TTC549 (cell line): ENCODE measurements around the gene PARP11.

ENCODE experiments used
- FAIRE-seq: peaks from 2 replicates; lab custom pipeline; 2012; peaks lifted over from hg19 to GRCh38; lab: Jason Lieb, UNC

Gene PARP11, protein sequence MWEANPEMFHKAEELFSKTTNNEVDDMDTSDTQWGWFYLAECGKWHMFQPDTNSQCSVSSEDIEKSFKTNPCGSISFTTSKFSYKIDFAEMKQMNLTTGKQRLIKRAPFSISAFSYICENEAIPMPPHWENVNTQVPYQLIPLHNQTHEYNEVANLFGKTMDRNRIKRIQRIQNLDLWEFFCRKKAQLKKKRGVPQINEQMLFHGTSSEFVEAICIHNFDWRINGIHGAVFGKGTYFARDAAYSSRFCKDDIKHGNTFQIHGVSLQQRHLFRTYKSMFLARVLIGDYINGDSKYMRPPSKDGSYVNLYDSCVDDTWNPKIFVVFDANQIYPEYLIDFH

DNA sequence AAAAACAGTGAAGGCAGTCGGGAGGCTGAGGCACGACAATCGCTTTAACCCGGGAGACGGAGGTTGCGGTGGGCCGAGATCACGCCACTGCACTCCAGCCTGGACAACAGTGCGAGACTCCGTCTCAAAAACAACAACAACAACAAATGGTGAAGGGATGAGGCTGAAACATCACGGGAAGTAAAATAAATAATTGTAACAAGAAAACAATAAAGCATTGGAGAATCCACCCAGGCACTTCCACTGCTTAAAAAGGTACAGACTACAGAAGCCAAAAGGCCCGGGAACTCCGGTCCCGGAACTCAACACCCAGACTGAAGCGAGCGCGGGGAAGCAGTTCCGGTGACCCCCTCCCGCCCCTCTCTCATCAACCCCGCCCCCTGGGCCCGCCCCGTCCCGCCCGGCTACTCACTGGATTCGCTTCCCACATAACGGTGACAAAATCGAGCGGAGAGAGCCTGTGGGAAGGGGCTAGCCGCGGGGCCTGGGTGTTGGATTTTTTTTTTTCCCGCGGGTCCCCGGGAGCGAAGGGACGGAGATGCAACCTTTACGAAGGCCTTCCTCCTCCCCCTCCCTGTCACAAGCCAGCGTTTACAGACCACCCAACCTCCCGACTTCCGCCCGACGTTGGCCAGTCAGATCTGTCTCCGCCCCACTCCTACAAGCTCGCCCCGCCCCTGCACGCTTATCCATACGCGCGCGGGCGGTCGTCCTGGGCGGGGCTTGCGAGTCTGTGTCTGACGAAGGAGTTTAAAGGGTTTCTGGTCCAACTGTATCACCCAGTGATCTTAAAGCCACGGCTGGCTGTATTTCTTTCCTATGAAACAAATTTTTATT, at the start of gene PARP11:
Gene PARP11 (minus strand): TSS at position 600 of the 837 bp plus-strand sequence. CDS start 170 bp downstream, at position 430.
- peak; percentile 88 for FAIRE-seq

DNA sequence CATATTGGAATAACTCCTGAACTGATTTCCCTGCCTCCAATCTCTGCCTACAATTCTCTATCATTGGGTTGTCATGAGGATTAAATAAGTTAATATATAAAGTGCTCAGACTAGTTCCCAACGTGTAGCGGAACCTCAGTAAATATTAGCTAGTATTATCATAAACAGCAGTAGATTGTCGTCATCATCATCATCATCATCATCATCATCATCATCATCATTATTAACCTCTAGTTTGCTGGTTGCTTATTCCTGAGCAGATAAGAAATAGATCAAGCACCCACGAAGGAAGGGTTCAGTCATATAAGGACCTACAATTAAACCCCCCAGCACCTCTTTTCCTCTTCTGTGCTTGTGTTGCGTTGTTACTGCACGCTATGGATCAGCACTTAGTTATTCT, 48.8 kb upstream of the PARP11 start:
- FAIRE-seq = no peak

DNA sequence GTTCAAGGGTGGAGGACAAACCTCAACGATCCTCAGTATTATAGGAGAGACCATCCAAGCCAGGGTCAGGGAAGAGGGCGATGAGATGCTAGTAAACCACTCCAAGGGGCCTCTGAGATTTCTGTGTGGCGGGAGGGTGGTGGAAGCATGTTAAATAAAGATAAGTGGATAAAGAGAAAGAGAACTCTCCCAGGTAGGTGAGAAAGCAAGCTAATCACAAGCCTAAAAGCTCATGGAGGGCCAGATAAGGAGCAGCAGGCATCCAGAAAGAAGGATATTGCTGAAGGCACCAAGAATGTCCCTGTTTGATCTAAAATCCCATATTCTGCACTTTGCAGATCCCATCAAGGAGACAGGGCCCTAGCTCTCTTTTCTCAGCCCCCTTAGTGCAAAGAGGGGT, 48.3 kb upstream of the PARP11 start:
- FAIRE-seq = no peak

DNA sequence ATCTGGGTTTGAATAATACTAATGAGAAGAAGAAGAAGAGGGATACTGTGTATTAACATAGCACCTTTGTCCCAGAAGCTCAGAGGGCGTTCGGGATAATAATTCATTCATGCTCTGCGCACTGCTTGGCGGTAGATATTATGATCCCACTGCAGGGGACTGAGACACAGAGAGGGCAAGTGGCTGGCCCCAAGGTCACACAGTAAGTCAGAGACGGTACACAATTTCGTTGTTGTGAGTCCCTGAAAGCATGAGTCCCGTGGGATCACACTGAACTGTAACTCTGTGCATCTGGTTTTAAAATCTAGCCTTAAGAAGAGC, 47.9 kb upstream of the PARP11 start:
- FAIRE-seq = no peak

DNA sequence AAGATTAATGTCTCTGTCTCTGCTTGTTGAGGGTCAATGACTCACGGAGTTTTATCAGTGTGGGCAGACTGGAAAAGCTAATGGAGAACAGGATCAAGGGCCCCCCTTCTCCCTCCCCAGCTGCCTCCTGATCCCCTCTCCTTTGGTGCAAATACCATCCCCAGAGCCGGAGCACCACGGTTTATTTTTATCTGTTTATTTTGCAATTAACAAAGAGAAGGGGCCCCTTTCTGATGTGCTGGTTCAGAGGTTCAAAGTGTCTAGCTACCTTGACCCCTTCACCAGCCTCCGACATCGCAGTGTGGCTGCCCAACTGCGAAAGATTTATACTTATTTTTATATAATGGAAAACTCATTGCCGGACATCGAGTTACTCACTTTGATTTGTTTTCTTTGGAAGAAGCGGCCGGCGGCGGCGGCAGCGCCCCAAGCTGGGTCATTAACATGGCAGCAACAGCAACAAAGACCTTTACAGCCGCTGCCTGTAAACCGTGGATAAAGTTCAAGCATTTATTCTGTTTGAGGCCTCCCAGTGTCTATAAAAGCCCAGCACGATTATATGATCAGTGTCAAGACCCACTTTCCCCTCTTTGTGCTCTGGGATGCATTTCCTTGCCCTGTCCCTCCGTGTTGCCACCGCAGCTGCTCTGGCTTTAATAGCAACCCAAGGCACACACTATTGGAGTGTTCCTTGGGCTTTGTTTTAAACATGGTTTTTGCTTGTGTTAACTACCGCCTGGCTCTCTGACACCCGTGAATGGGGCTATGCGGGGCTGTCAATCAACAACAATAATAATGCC, 47.4 kb upstream of the PARP11 start:
- no peak for FAIRE-seq

DNA sequence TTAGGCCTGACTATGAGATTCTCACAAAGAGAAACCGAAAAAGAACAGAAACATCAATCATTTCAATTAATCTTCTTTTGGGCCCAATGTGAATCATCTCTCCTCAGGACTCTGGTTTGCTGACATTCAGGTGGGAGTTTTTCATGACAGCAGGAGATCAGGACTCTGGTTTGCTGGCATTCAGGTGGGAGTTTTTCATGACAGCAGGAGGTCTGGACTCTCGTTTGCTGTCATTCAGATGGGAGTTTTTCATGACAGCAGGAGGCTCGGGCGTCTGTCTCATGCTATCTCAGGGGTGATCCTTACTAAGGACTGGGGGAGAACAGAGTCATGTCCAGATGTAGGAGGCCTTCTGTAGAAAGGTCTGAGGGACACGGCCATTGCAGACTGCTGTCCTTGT, 40.1 kb upstream of the PARP11 start:
- FAIRE-seq = no peak

DNA sequence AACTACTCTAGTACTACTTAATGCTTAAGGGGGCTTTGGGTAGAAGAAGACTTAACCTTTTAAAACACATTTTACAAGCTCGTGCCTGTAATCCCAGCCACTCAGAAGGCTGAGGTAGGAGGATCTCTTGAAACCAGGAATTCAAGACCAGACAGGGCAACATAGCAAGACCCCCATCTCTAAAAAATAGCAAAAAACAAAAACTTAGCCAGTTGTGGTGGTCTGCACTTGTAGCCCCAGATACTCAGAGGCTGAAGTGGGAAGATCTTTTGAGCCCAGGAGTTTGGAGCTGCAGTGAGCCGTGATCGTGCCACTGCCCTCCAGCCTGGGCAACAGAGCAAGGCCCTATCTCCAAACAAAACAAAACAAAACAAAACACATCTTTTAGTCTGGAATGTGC, 39.7 kb upstream of the PARP11 start:
- FAIRE-seq = no peak

DNA sequence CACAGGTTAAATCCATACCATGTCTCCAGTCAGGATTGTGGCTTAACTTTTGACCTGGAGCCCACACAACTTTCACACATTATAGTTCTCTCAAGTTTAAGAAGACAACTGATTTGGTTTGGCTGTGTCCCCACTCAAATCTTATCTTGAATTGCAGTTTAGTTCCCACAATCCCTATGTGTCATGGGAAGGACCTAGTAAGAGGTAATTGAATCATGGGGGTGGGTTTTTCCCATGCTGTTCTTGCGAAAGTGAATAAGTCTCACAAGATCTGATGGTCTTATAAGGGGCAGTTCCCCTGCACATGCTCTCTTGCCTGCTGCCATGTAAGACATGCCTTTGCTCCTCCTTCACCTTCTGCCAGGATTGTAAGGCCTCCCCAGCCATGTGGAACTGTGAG, 38.2 kb upstream of the PARP11 start:
- FAIRE-seq = no peak

DNA sequence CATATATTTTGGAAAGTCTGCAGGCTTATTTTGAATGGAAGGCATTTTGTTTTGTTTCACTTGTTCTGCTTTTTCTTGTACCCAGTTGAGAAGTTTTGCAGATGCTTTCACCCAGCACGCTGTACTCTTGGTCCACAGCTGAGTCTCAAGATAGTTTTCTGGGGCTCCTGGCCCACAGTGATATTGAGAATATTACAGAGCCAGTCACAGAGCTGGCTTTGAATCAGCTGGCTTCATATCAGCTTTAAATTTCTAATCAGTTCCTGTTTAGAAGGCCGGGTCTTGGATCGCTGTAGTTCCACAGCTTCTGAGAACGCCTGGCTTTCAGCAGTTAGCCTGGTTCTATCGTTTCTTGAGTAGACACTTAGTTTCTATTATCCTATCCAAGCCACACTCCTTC, 32.5 kb upstream of the PARP11 start:
- FAIRE-seq = no peak

DNA sequence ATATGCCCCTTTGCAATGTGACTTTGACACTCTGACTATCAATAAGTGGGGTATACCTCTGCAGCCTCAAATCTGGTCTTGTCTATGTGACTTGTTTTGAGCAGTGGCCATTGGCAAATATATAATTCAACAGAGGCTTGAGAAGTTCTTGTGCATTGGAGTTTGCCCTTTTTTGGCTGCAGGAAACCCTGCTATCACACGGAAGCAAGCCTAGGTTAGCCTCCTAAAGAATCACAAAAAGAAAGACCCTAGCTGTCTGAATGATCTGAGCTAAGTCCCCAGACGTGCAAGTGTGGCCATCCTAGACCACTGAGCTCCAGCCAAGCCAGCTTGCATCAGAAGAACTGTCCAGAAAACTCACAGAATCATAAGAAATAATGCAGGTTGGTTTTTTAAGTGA, 31.8 kb upstream of the PARP11 start:
- FAIRE-seq = no peak

DNA sequence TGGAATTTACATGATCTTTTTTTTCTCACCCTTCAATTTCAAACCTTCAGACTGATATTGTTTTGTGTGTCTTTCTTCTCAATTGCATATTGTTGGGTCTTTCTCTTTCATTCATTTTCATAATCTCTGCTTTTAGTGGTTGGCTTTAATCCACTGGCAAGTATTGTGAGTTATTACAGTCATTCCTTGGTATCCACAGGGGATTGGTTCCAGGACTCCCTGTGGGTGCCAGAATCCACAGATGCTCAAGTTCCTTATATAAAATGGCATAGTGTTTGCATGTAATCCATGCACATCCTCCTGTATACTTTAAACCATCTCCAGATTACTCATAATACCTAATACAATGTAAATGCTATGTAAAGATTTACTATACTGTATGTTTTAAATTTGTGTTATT, 29.7 kb upstream of the PARP11 start:
- no peak for FAIRE-seq

DNA sequence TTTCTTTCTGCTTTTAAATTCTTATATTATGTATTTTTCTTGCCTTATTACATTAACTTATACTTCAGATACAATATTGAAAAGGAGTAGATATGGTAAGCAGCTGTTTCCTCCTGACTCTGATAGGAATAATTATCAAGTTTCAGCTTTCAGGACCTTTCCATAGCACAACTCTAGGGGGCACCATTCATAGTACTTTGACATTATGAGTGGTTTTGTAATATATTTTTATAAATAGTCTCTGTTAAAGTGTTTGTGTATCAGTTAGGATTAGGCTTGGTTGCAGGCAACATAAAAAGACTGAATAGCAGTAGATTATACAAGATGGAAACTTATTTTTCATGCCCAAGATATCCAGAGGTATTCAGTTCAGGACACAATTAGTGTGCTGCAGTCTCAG, 27.9 kb upstream of the PARP11 start:
- no peak for FAIRE-seq

DNA sequence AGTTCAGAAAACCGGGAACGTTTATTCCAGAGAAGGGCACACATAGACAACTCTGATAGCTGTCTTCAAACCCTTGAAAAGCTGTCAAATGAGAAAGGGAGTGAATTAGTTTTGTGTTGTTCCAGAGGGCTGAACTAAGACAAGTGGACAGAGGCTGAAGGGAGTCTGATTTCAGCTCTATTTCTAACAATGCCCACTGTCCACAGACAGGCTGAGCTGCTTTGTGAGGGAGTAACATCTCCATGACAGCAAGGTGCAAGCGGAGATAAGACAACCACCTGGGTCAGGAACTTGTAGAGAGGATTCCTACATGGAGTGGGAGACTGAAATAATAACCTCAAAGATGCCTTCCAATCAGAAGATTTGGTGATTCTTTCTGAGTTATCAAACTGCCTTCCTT, 25.6 kb upstream of the PARP11 start:
- FAIRE-seq = no peak

DNA sequence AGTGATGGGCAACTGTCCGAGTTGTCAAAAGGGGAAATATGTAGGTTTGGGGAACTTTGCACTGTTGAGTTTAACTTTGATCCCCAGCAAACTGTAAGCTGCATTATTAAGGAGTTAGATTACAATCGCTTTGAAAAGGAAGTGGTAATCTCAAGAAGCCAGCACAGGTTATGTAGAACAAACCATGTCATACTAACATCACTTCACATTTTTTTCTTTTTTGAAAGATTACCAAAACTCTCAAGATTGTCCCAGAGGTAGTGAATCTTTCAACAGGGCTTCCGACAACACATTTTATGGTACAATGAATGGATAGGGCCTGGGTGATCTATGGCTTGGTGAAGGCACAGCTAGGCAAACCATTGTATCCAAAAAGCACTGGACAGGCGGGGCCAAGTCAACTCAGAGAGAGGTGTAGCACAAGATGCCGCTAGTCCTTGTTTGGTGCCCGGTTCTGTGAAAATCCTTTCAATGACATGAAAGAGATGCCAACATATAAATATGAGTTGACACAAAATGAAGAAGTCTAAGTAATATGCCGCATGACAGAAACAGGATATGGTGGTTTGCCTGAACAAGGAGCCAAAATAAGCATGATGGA, 24.3 kb upstream of the PARP11 start:
- FAIRE-seq = no peak

DNA sequence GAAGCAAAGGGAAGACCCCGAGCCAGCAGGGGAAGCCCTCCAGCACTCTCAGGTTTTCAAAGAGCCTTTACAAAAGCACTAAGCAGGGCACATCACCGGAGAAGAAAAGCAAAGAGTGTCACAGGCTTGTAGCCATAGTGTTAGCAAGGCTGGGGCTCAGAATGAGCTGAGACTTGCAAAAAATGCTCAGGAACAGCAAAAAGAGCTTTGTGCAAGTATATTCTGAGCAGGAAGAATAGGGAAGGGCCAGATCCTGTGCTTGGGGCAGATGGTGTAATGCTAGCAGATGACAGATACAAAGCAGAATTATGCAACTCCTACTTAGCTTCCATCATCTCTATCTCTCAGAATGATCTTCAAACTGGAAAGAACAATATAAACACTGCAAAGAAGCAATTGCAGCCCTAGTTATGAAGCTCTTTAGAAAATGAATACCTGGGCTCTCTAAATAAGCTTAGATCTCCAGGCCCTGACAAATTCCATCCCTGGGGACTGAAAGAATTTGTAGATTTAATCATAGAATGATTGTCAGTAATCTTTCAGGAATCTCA, 23.7 kb upstream of the PARP11 start:
- FAIRE-seq = no peak

DNA sequence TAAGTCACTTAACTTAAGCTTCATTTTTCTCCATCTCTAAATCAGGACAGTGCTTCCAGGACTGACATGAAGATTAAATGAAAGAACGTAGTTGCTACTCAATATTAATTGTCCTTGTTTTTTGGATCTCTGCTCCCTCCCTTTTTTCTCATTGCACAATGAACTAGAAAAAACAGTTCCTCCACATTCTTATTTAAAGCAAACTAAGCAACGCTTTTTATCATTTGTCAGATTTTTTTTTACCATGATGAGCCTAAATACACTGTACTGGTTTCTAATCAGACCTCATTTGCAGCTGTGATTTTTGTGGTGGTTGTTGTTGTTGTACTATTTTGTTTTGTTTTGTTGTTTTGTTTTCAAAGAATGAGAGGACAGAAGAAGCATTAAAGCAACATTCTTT, 23.2 kb upstream of the PARP11 start:
- FAIRE-seq = no peak

DNA sequence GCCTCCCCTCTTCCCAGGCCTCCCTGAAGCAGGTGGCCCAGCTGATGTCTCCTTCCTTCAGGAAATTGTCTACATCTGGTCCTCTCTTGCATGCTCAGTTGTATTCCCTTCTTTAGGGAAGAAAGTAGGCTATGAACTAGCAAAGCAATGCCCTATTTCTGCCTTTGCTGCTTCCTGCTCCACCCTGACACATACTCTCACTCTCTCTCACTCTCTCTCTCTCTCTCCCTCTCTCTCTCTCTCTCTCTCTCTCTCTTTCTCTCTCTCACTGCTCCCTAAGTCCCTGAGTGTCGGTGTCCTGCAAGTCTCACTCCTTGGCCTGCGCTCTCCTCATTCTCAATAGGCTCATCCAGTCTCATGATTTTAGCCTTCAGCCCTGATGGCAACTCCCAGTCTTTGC, 19.4 kb upstream of the PARP11 start:
- FAIRE-seq = no peak

DNA sequence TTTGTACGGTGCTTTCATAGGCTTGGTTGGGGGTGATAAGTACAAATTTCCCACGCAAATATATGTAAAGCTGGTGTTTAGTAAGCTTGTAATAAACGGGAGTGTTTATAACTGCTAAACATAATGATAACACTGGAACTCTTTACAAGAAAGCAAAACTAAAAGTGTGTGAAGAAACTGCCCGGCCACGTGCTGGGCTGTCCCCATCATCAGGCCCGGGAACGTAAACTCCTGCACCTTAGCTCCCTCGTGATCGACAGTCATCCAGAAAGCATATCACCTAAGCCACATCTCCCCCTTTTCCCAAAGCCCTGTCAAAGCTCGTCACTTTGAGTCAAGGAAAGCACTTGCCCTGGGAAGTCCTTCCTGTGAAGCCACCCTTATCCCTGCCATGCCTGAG, 18.0 kb upstream of the PARP11 start:
- no peak for FAIRE-seq

DNA sequence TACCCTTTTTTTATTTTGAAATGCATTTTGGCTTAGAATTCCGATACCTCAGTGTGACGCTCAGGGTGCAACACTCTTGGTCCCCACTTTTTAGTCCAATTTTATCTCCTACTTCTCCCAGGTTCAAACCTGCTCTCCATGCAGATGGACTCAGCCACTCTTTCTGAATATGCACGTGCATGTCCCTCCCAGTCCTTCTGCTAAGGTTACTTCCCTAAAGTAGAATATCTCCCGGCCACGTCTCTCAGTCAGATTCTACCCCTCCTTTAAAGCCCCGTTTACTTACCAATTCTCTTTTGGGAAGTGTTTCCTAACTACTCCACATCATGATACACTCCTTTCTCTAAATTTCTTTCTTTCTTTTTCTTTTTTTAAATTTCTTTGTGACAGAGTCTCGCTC, 15.5 kb upstream of the PARP11 start:
- FAIRE-seq = no peak

DNA sequence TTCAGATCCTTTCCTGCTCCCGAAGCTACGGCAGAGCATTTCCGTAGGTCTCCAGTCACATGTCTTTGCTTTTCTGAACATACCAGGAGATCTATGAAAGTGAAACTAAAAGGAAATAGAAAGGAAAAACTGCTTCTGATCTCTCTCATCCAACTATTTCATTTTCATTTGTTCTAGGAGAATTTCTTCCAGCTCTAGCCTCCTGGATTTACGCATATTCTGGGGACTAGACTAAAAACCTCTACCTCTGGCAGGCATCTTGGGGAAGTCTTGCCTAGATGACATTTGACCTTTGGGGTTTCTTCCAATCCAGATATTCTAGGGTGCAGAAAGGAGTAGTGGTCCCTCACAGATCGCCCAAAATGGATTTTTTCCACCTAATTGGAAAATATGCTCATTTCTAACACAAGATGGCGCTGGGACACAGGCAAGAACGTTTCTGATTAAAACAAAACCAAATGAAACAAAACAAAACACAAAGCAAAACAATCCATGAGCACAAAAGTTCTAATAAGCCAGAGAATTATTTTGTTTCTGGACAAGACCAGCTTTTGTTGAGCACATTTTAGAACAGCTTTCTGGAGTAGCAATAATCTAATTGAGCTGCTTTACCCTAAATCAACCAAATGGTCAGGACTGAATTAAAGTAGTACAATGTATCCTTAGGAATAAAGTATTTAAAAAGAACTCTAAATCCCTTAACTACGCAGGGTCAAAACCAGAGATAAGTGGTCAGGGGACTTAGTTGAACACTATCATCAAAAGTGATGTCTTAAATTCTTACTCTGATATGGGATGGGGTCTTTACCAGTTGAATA, 12.3 kb upstream of the PARP11 start:
- FAIRE-seq = peak; percentile 60

DNA sequence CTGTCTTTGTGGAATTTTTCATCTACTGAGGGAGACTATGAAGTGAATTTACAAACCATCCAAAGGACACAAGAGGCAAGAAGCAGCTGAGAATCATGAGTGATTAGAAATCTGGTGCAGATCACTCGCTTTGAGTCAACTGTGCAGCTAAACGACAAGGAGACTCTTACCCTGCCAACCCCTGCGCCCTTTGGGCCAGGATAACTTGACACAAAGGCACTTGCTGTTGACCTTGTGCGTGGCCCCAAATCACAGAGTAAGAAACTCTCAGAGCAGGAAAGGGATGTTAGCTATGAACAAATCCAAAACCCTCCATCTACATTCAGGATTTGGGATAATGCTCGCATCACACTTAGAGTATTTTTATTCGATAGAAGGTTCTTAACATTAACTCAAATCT, 11.5 kb upstream of the PARP11 start:
- FAIRE-seq = no peak
